ENCODE results near the gene OTX1. TPM values are rescaled to one million over a fixed set of nuclear protein-coding genes. Genes with fewer than 3 reads are reported as not detected.

OTX1 gene
- total and polyA plus RNA-seq, 2 donors (not counting 1 experiment from before 2014, with no cell fraction given): not detected

DNA sequence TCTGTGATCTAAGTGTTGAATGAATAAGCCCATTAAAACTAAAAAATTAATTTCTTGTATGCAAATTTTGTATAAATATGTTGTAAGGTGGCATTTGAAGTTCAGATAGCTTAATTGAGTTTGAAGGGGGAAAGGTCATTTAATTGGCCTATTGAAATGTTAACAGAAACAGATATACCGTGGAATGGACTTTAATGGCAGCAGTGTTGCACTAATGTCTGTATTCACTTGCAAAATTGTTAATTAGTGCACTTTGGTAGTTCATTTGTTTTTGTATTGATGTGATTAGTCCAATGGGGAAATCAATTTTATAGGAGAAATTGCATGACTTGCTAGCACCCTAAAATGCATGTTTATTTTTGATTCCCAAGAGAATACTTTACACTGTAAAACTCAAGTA is 41.8 kb upstream of the OTX1 start:
- no peaks in the 10 kb centered on the region for H4K20me1 ChIP-seq (ENCODE audit: control insufficient read depth, insufficient read depth, low read length, poor library complexity, severe bottlenecking)
- no peak overlapping the region for H3K27ac ChIP-seq (ENCODE audit: low read length in 2 of 2)
- H3K79me2 ChIP-seq (ENCODE audit: control insufficient read depth, insufficient read depth, low read length): no peaks in the 10 kb centered on the region
- ATAC-seq (ENCODE audit: low read depth) (no peak), DNase-seq (no peak)
- H3K4me3 ChIP-seq (ENCODE audit: control extremely low read depth in 1 of 5, extremely low read depth in 1 of 5, insufficient read depth in 1 of 5, low read depth in 2 of 5, low read length in 4 of 5): no peak overlapping the region
- ChIA-PET CTCF (no interaction called here), POLR2A (no interaction called here)
- Mint-ChIP-seq H3K9me3 (ENCODE audit: insufficient read depth) (no peaks in the 10 kb centered on the region), H3K4me3 (no peak overlapping the region), H3K4me1 (no peaks in the 10 kb centered on the region), H3K27me3 (no peaks in the 10 kb centered on the region), H3K27ac (no peak overlapping the region)
- H3K4me2 ChIP-seq (replicated peaks; ENCODE audit: low read depth, low read length, poor library complexity, severe bottlenecking): no peak overlapping the region
- TF ChIP-seq, protein P1, sequence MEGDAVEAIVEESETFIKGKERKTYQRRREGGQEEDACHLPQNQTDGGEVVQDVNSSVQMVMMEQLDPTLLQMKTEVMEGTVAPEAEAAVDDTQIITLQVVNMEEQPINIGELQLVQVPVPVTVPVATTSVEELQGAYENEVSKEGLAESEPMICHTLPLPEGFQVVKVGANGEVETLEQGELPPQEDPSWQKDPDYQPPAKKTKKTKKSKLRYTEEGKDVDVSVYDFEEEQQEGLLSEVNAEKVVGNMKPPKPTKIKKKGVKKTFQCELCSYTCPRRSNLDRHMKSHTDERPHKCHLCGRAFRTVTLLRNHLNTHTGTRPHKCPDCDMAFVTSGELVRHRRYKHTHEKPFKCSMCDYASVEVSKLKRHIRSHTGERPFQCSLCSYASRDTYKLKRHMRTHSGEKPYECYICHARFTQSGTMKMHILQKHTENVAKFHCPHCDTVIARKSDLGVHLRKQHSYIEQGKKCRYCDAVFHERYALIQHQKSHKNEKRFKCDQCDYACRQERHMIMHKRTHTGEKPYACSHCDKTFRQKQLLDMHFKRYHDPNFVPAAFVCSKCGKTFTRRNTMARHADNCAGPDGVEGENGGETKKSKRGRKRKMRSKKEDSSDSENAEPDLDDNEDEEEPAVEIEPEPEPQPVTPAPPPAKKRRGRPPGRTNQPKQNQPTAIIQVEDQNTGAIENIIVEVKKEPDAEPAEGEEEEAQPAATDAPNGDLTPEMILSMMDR (IDR thresholded peaks at IDR 0.05): no peak
- TF ChIP-seq EZH2 (IDR thresholded peaks at IDR 0.05; ENCODE audit: borderline replicate concordance, insufficient read depth, low read depth, low read length, poor library complexity, severe bottlenecking): no peak
- no peak overlapping the region for H3K9ac ChIP-seq (ENCODE audit: low read length)
- 100% methylated on average over 1 of the region's 1 CpG for WGBS (ENCODE audit: insufficient coverage)
- intact Hi-C loops (cut with micrococcal nuclease): no loop called here
- no peaks in the 10 kb centered on the region for H3K9me3 ChIP-seq (ENCODE audit: control extremely low read depth in 1 of 3, control insufficient read depth in 2 of 3, insufficient read depth in 1 of 3, low read length in 2 of 3)
- H3K4me1 ChIP-seq (ENCODE audit: control insufficient read depth in 2 of 2, insufficient read depth in 2 of 2, low read length in 2 of 2): no peaks in the 10 kb centered on the region
- no peak overlapping the region for H2AFZ ChIP-seq (ENCODE audit: insufficient read depth, low read depth, low read length, poor library complexity, severe bottlenecking)
- H3K27me3 ChIP-seq (replicated peaks in 1 of 4; ENCODE audit: control extremely low read depth in 1 of 4, control insufficient read depth in 3 of 4, insufficient read depth in 4 of 4, low read length in 3 of 4): no peaks in the 10 kb centered on the region
- no peaks in the 10 kb centered on the region for H3K36me3 ChIP-seq (replicated peaks in 1 of 2; ENCODE audit: control extremely low read depth in 1 of 2, control insufficient read depth in 1 of 2, extremely low read depth in 1 of 2, insufficient read depth in 2 of 2, low read length in 1 of 2)

- Mint-ChIP-seq H3K9me3 (ENCODE audit: insufficient read depth) (no peaks in the 10 kb centered on the region), H3K4me3 (no peak overlapping the region), H3K27ac (no peak overlapping the region), H3K27me3 (no peaks in the 10 kb centered on the region), H3K4me1 (no peaks in the 10 kb centered on the region)
- no peak overlapping the region for H3K27ac ChIP-seq (ENCODE audit: low read length in 2 of 2)
- H3K27me3 ChIP-seq (replicated peaks in 1 of 4; ENCODE audit: control extremely low read depth in 1 of 4, control insufficient read depth in 3 of 4, insufficient read depth in 4 of 4, low read length in 3 of 4): no peaks in the 10 kb centered on the region
- H3K79me2 ChIP-seq (ENCODE audit: control insufficient read depth, insufficient read depth, low read length): no peaks in the 10 kb centered on the region
- no peak overlapping the region for H3K4me3 ChIP-seq (ENCODE audit: control extremely low read depth in 1 of 5, extremely low read depth in 1 of 5, insufficient read depth in 1 of 5, low read depth in 2 of 5, low read length in 4 of 5)
- H3K9ac ChIP-seq (ENCODE audit: low read length): no peak overlapping the region
- POLR2A ChIA-PET: no interaction called here
- CTCF ChIA-PET: no interaction called here
- no peaks in the 10 kb centered on the region for H3K36me3 ChIP-seq (replicated peaks in 1 of 2; ENCODE audit: control extremely low read depth in 1 of 2, control insufficient read depth in 1 of 2, extremely low read depth in 1 of 2, insufficient read depth in 2 of 2, low read length in 1 of 2)
- DNase-seq (no peak), ATAC-seq (ENCODE audit: low read depth) (no peak)
- H3K4me1 ChIP-seq (ENCODE audit: control insufficient read depth in 2 of 2, insufficient read depth in 2 of 2, low read length in 2 of 2): no peaks in the 10 kb centered on the region
- H3K4me2 ChIP-seq (replicated peaks; ENCODE audit: low read depth, low read length, poor library complexity, severe bottlenecking): no peak overlapping the region
- H2AFZ ChIP-seq (ENCODE audit: insufficient read depth, low read depth, low read length, poor library complexity, severe bottlenecking): no peak overlapping the region
- intact Hi-C loops (cut with micrococcal nuclease): no loop called here
- H4K20me1 ChIP-seq (ENCODE audit: control insufficient read depth, insufficient read depth, low read length, poor library complexity, severe bottlenecking): no peaks in the 10 kb centered on the region
- no peak for TF ChIP-seq EZH2 (IDR thresholded peaks at IDR 0.05; ENCODE audit: borderline replicate concordance, insufficient read depth, low read depth, low read length, poor library complexity, severe bottlenecking)
- TF ChIP-seq, protein P1 (IDR thresholded peaks at IDR 0.05): no peak
- no peaks in the 10 kb centered on the region for H3K9me3 ChIP-seq (ENCODE audit: control extremely low read depth in 1 of 3, control insufficient read depth in 2 of 3, insufficient read depth in 1 of 3, low read length in 2 of 3)
Observed at GRCh38 chr2:63009490-63009889, 41.1 kb upstream of the OTX1 start.

Data from B cell (primary cell).